HFF-Myc (cell line): ENCODE data around the gene TXN2.

Experiments used
- DNase-seq: peaks from one replicate; pipeline ENCODE4 v3.0.0-alpha.2; 2011; ENCODE audit warnings: low read depth; ENCODE audit errors: extremely low read depth
- H3K4me3 ChIP-seq: replicated peaks from 2 replicates; pipeline ENCODE4 v1.5.1; 2011; ENCODE audit warnings: low read depth, mild to moderate bottlenecking, control low read depth, low read length
- CTCF ChIP-seq: IDR thresholded peaks from 2 replicates; pipeline ENCODE4 v1.5.1; 2012; ENCODE audit warnings: mild to moderate bottlenecking, low read depth, low read length, control low read depth; ENCODE audit errors: missing control alignments

The TXN2 gene

GRCh38 chr22:36447632-36448031 is 33.8 kb downstream of the TXN2 start:
- DNase-seq = no peak
- TF ChIP-seq CTCF = no peak
- no peak overlapping the region for H3K4me3 ChIP-seq

- no peak for DNase-seq
- TF ChIP-seq CTCF = no peak
- H3K4me3 ChIP-seq = no peak overlapping the region
Measured at GRCh38 chr22:36445158-36445668, 36.2 kb downstream of the TXN2 start.

GRCh38 chr22:36443198-36443770 is 38.2 kb downstream of the TXN2 start:
- no peak for DNase-seq
- no peak overlapping the region for H3K4me3 ChIP-seq
- TF ChIP-seq CTCF = no peak

GRCh38 chr22:36442506-36443197 is 38.8 kb downstream of the TXN2 start:
- H3K4me3 ChIP-seq = no peak overlapping the region
- TF ChIP-seq CTCF = no peak
- DNase-seq = no peak

GRCh38 chr22:36440429-36441002 is 40.9 kb downstream of the TXN2 start:
- DNase-seq = no peak
- H3K4me3 ChIP-seq = no peak overlapping the region
- no peak for TF ChIP-seq CTCF

GRCh38 chr22:36439481-36440271 is 41.8 kb downstream of the TXN2 start:
- TF ChIP-seq CTCF = no peak
- H3K4me3 ChIP-seq = no peak overlapping the region
- peak; percentile 83 for DNase-seq
